H1 (cell line): ENCODE data around the gene FAM151A. TPM values are rescaled to one million over a fixed set of nuclear protein-coding genes. Genes with fewer than 3 reads are reported as not detected.

Experiments
- BCL11A ChIP-seq, 2 experiments: IDR thresholded peaks; one replicate each; pipeline ENCODE4 v1.6.1; 2011; ENCODE audit warnings: low read depth in 2 of 2, low read length in 2 of 2, mild to moderate bottlenecking in 2 of 2
- CTBP2 ChIP-seq: IDR thresholded peaks from 2 replicates; pipeline ENCODE4 v1.7.0; 2011; ENCODE audit warnings: borderline replicate concordance, mild to moderate bottlenecking, moderate library complexity, mixed read lengths, low read length; ENCODE audit not compliant: insufficient read depth, insufficient read length
- polyA plus RNA-seq, 7 experiments: library from polyadenylated mRNA; depleted of rRNA in 3 of 7; stranded (reverse) in 5 of 7; unstranded in 2 of 7; fragments of >200 nt in 5 of 7; fragments of 200-250 nt in 2 of 7; gene quantifications; 1 replicate in 5 of 7; 2 replicates in 1 of 7; 4 replicates in 1 of 7; pipeline versions ENCODE4 v1.2.1 to v1.2.3, GENCODE V29; 2011 to 2013; ENCODE audit warnings: missing spikeins in 2 of 7, mixed read lengths in 2 of 7
- total RNA-seq: library from RNA; stranded (reverse); fragmentation: NEBNext Ultra II Directional; extraction: Animal tissue kit (Norgen Biotek cat#: 25700); gene quantifications from 2 replicates; pipeline ENCODE4 v1.2.1, GENCODE V29; 2021

Gene FAM151A
- total and polyA plus RNA-seq, 2 of the 8 experiments (the other 6 are each of a cell fraction or from before 2014, with no cell fraction given): not detected

- no peak for TF ChIP-seq BCL11A (IDR thresholded peaks at IDR 0.05; ENCODE audit: low read depth in 2 of 2, low read length in 2 of 2)
- no peak for TF ChIP-seq CTBP2
Measured at GRCh38 chr1:54604572-54605370, 18.6 kb downstream of the FAM151A start (continued).
